ENCODE measurements around the gene PRDM2.

DNA sequence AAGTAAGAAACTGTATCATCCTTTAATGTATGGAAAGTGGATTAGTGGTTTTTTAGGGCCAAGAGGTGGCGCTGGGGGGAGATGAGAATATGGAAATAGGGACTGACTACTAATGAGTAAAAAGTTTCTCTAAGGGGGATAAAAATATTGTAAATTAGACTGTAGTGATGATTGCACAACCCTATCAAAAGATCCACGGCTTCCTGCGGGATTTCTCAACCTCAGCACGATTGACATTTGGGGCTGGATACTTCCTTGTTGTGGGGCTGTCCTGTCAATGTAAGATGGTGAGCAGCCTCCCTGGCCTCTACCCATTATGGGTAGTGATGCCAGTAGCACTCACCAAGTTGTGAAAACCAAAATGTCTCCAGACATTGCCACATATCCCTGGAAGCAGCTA, 36.0 kb upstream of the PRDM2 start:
- TF ChIP-seq EZH2 (IDR thresholded peaks at IDR 0.05; ENCODE audit: insufficient read depth, poor library complexity, severe bottlenecking) = no peak
- TF ChIP-seq EZH2phosphoT487 (IDR thresholded peaks at IDR 0.05; ENCODE audit: insufficient read depth, low read depth) = no peak
